Ectodermal cell (in vitro differentiated cells): ENCODE results near the gene FSTL4.

Source experiments
- H3K27ac ChIP-seq: 2 replicates; pipeline ENCODE4 v1.7.0; 2013; ENCODE audit warnings: mild to moderate bottlenecking, low read depth, low read length; ENCODE audit not compliant: insufficient read depth, poor library complexity, severe bottlenecking
- H3K27me3 ChIP-seq: 2 replicates; pipeline ENCODE4 v1.7.0; 2013; ENCODE audit warnings: mild to moderate bottlenecking, low read length; ENCODE audit not compliant: insufficient read depth, control insufficient read depth, poor library complexity, severe bottlenecking
- H3K36me3 ChIP-seq: one replicate; pipeline ENCODE4 v1.7.0; 2013; ENCODE audit warnings: low read length; ENCODE audit not compliant: control insufficient read depth, insufficient read depth
- H3K4me1 ChIP-seq: one replicate; pipeline ENCODE4 v1.7.0; 2013; ENCODE audit warnings: low read length; ENCODE audit not compliant: control insufficient read depth, insufficient read depth
- H3K4me3 ChIP-seq: 2 replicates; pipeline ENCODE4 v1.7.0; 2013; ENCODE audit warnings: low read depth, low read length, control low read depth; ENCODE audit not compliant: insufficient read depth
- H3K9me3 ChIP-seq: 2 replicates; pipeline ENCODE4 v1.7.0; 2013; ENCODE audit warnings: mild to moderate bottlenecking, low read length, moderate library complexity; ENCODE audit not compliant: control insufficient read depth
- WGBS, 2 experiments: methylation state at CpG; one replicate each; pipeline ENCODE4 v1.1.7; 2013; ENCODE audit warnings: missing lambda C conversion rate in 2 of 2; 5-methylcytosine and 5-hydroxymethylcytosine counted together

Gene FSTL4

GRCh38 chr5:133321286-133321832, 291.0 kb downstream of the FSTL4 start:
- H3K27ac ChIP-seq = no peak overlapping the region
- no peaks in the 10 kb centered on the region for H3K9me3 ChIP-seq
- no peak overlapping the region for H3K4me3 ChIP-seq
- H3K36me3 ChIP-seq = no peaks in the 10 kb centered on the region
- WGBS, 2 experiments = 91 to 94% methylated on average over 13 of the region's 13 CpGs
- H3K27me3 ChIP-seq = no peaks in the 10 kb centered on the region
- peaks cover 3% of the 10 kb centered on the region for H3K4me1 ChIP-seq

- H3K36me3 ChIP-seq = no peaks in the 10 kb centered on the region
- WGBS, 2 experiments = 68 to 73% methylated on average over 4 to 5 of the region's 5 CpGs
- H3K27ac ChIP-seq = no peak overlapping the region
- no peaks in the 10 kb centered on the region for H3K9me3 ChIP-seq
- H3K4me3 ChIP-seq = no peak overlapping the region
- no peaks in the 10 kb centered on the region for H3K27me3 ChIP-seq
- peaks cover 3% of the 10 kb centered on the region for H3K4me1 ChIP-seq
Observed at GRCh38 chr5:133319905-133320520, 292.3 kb downstream of the FSTL4 start.

- H3K4me3 ChIP-seq = no peak overlapping the region
- H3K27ac ChIP-seq = no peak overlapping the region
- peaks cover 3% of the 10 kb centered on the region for H3K4me1 ChIP-seq
- no peaks in the 10 kb centered on the region for H3K27me3 ChIP-seq
- 88 to 94% methylated on average over 5 of the region's 5 CpGs for WGBS, 2 experiments
- no peaks in the 10 kb centered on the region for H3K9me3 ChIP-seq
- no peaks in the 10 kb centered on the region for H3K36me3 ChIP-seq
Observed at GRCh38 chr5:133319244-133319643, 293.1 kb downstream of the FSTL4 start.

- Histone ChIP-seq H3K4me1 (peaks cover 3% of the 10 kb centered on the region), H3K27me3 (no peaks in the 10 kb centered on the region), H3K27ac (no peak overlapping the region), H3K36me3 (no peaks in the 10 kb centered on the region), H3K4me3 (no peak overlapping the region), H3K9me3 (no peaks in the 10 kb centered on the region)
- 94 to 95% methylated on average over 1 of the region's 1 CpG for WGBS, 2 experiments
Observed at GRCh38 chr5:133317558-133317957, 294.8 kb downstream of the FSTL4 start.

- Histone ChIP-seq H3K4me1 (peaks cover 3% of the 10 kb centered on the region), H3K27ac (no peak overlapping the region), H3K36me3 (no peaks in the 10 kb centered on the region), H3K4me3 (no peak overlapping the region), H3K27me3 (no peaks in the 10 kb centered on the region), H3K9me3 (no peaks in the 10 kb centered on the region)
- 78 to 79% methylated on average over 22 of the region's 22 CpGs for WGBS, 2 experiments
Observed at GRCh38 chr5:133316346-133317343, 295.7 kb downstream of the FSTL4 start.

- WGBS, 2 experiments = 94% methylated on average over 7 of the region's 7 CpGs
- H3K9me3 ChIP-seq = no peaks in the 10 kb centered on the region
Observed at GRCh38 chr5:133314086-133314485, 298.3 kb downstream of the FSTL4 start.

GRCh38 chr5:133311176-133311575, 301.2 kb downstream of the FSTL4 start:
- no peak overlapping the region for H3K27ac ChIP-seq

More at GRCh38 chr5:133314086-133314485, 298.3 kb downstream of the FSTL4 start:
- no peak overlapping the region for H3K27ac ChIP-seq
- H3K27me3 ChIP-seq = no peaks in the 10 kb centered on the region
- H3K4me3 ChIP-seq = no peak overlapping the region
- no peaks in the 10 kb centered on the region for H3K4me1 ChIP-seq
- no peaks in the 10 kb centered on the region for H3K36me3 ChIP-seq

GRCh38 chr5:133309984-133310621, 302.2 kb downstream of the FSTL4 start:
- no peak overlapping the region for H3K4me3 ChIP-seq
- no peak overlapping the region for H3K27ac ChIP-seq
- no peaks in the 10 kb centered on the region for H3K4me1 ChIP-seq
- no peaks in the 10 kb centered on the region for H3K27me3 ChIP-seq
- 94 to 95% methylated on average over 5 to 7 of the region's 7 CpGs for WGBS, 2 experiments
- H3K9me3 ChIP-seq = no peaks in the 10 kb centered on the region
- no peaks in the 10 kb centered on the region for H3K36me3 ChIP-seq

More at GRCh38 chr5:133311176-133311575, 301.2 kb downstream of the FSTL4 start:
- no peaks in the 10 kb centered on the region for H3K36me3 ChIP-seq
- no peak overlapping the region for H3K4me3 ChIP-seq
- no peaks in the 10 kb centered on the region for H3K4me1 ChIP-seq
- 97 to 98% methylated on average over 4 of the region's 4 CpGs for WGBS, 2 experiments
- H3K9me3 ChIP-seq = no peaks in the 10 kb centered on the region
- H3K27me3 ChIP-seq = no peaks in the 10 kb centered on the region

GRCh38 chr5:133309166-133309795, 303.1 kb downstream of the FSTL4 start:
- Histone ChIP-seq H3K4me1 (no peaks in the 10 kb centered on the region), H3K4me3 (no peak overlapping the region), H3K27me3 (no peaks in the 10 kb centered on the region), H3K36me3 (no peaks in the 10 kb centered on the region), H3K9me3 (no peaks in the 10 kb centered on the region), H3K27ac (no peak overlapping the region)
- WGBS, 2 experiments = 91 to 92% methylated on average over 6 of the region's 6 CpGs
